ENCODE results near the gene TMEM131.

GRCh38 chr2:97747716-97748115, 248.0 kb downstream of the TMEM131 start:
- TF ChIP-seq ZNF335 (tag by site-specific recombination; conservative IDR thresholded peaks at IDR 0.05) (no peak), CTCF (tag by site-specific recombination; IDR thresholded peaks at IDR 0.05) (no peak), ZNF449 (tag by site-specific recombination; IDR thresholded peaks at IDR 0.05) (no peak), ZBTB7A (tag by site-specific recombination; IDR thresholded peaks at IDR 0.05; ENCODE audit: low read depth) (no peak), ZNF354C (tag by site-specific recombination; IDR thresholded peaks at IDR 0.05; ENCODE audit: borderline replicate concordance, low read depth) (no peak), HOXA7 (CRISPR knock-in tag; IDR thresholded peaks at IDR 0.05; ENCODE audit: borderline replicate concordance) (no peak), ZBTB26 (tag by site-specific recombination; optimal IDR thresholded peaks at IDR 0.05) (no peak), ZNF521 (tag by site-specific recombination; IDR thresholded peaks at IDR 0.05) (no peak), TCF7L2 (IDR thresholded peaks at IDR 0.05; ENCODE audit: borderline replicate concordance, low read depth, low read length) (no peak), ZNF776 (tag by site-specific recombination; IDR thresholded peaks at IDR 0.05; ENCODE audit: borderline replicate concordance) (no peak), ZNF639 (tag by site-specific recombination; IDR thresholded peaks at IDR 0.05) (no peak), ZNF114 (tag by site-specific recombination; IDR thresholded peaks at IDR 0.05) (no peak), KLF16 (tag by site-specific recombination; IDR thresholded peaks at IDR 0.05) (no peak), REPIN1 (tag by site-specific recombination; IDR thresholded peaks at IDR 0.05; ENCODE audit: low read depth) (no peak)

All from HEK293 (cell line).